ENCODE data around the gene POMC. TPM values are rescaled to one million over a fixed set of nuclear protein-coding genes. Genes with fewer than 3 reads are reported as not detected.

The POMC gene
- polyA plus RNA-seq, 1 donor from 2014 or later = not detected

DNA sequence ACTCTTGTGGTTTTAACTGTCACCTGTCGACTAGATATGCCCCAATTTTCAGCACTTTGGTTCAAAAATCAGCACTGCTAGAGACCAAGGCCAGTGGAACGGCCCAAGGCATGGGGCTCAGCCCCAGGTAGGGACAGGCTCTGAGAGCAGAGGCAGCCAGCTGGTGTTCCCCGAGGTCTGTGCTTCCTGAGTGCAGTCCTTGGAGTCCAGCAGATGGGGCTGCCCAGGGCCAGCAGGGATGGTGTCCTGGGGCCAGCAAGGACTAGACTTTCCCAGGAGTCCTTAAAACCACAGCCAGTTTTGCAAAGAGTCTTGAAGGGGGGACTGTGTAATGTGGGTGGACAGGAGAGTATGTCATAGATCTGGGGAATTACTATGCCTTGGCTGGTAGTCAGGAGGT lies 56.3 kb downstream of the POMC start:
- Histone ChIP-seq H3K36me3 (ENCODE audit: insufficient read depth, low read length) (no peaks in the 10 kb centered on the region), H3K9me2 (ENCODE audit: insufficient read depth, low read length) (no peaks in the 10 kb centered on the region), H3K27ac (ENCODE audit: low read length) (no peak overlapping the region), H3K27me3 (ENCODE audit: insufficient read depth, low read depth, low read length) (no peaks in the 10 kb centered on the region), H3K4me3 (ENCODE audit: low read length) (no peak overlapping the region), H3K4me2 (ENCODE audit: low read length) (no peak overlapping the region), H3K9me3 (ENCODE audit: low read length) (no peaks in the 10 kb centered on the region), H3F3A (ENCODE audit: insufficient read depth, low read length, poor library complexity, severe bottlenecking) (no peaks in the 10 kb centered on the region), H3K9ac (ENCODE audit: low read length) (no peak overlapping the region), H4K20me1 (ENCODE audit: insufficient read depth) (no peaks in the 10 kb centered on the region), H2AFZ (ENCODE audit: low read depth, low read length) (no peak overlapping the region), H3K79me2 (replicated peaks; ENCODE audit: insufficient read depth, low read length) (no peaks in the 10 kb centered on the region)
- no peak for TF ChIP-seq TAF1 (IDR thresholded peaks at IDR 0.05; ENCODE audit: low read depth)
- TF ChIP-seq, protein P1, sequence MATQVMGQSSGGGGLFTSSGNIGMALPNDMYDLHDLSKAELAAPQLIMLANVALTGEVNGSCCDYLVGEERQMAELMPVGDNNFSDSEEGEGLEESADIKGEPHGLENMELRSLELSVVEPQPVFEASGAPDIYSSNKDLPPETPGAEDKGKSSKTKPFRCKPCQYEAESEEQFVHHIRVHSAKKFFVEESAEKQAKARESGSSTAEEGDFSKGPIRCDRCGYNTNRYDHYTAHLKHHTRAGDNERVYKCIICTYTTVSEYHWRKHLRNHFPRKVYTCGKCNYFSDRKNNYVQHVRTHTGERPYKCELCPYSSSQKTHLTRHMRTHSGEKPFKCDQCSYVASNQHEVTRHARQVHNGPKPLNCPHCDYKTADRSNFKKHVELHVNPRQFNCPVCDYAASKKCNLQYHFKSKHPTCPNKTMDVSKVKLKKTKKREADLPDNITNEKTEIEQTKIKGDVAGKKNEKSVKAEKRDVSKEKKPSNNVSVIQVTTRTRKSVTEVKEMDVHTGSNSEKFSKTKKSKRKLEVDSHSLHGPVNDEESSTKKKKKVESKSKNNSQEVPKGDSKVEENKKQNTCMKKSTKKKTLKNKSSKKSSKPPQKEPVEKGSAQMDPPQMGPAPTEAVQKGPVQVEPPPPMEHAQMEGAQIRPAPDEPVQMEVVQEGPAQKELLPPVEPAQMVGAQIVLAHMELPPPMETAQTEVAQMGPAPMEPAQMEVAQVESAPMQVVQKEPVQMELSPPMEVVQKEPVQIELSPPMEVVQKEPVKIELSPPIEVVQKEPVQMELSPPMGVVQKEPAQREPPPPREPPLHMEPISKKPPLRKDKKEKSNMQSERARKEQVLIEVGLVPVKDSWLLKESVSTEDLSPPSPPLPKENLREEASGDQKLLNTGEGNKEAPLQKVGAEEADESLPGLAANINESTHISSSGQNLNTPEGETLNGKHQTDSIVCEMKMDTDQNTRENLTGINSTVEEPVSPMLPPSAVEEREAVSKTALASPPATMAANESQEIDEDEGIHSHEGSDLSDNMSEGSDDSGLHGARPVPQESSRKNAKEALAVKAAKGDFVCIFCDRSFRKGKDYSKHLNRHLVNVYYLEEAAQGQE (IDR thresholded peaks at IDR 0.05; ENCODE audit: borderline replicate concordance) = no peak
- TF ChIP-seq EP300 (conservative IDR thresholded peaks at IDR 0.05; ENCODE audit: poor library complexity, severe bottlenecking) = no peak
- TF ChIP-seq SMC3 (conservative IDR thresholded peaks at IDR 0.05; ENCODE audit: poor library complexity) = no peak
- no peak for TF ChIP-seq CTCF (IDR thresholded peaks at IDR 0.05; ENCODE audit: poor library complexity, severe bottlenecking)
- no peak for TF ChIP-seq RAD21 (conservative IDR thresholded peaks at IDR 0.05)
- TF ChIP-seq POLR2AphosphoS5 (IDR thresholded peaks at IDR 0.05) = no peak
- no peak for TF ChIP-seq EZH2 (IDR thresholded peaks at IDR 0.05; ENCODE audit: borderline replicate concordance, insufficient read depth, low read length, poor library complexity, severe bottlenecking)
- no peak for TF ChIP-seq MXI1 (conservative IDR thresholded peaks at IDR 0.05; ENCODE audit: poor library complexity, severe bottlenecking)

Other genes with a start within 250 kb of the POMC start
- 28.8 and 33.2 TPM in 2 replicates for gene ADCY3, start 248.3 kb downstream of the POMC start, polyA plus RNA-seq
- 22.4 and 24.0 TPM in 2 replicates for gene DNAJC27, start 196.6 kb downstream of the POMC start, polyA plus RNA-seq
- 29.3 and 30.6 TPM in 2 replicates for gene EFR3B, start 126.5 kb downstream of the POMC start, polyA plus RNA-seq
- gene DNMT3A, start 173.3 kb upstream of the POMC start, polyA plus RNA-seq = 33.0 and 38.5 TPM in 2 replicates

Data from neural cell (in vitro differentiated cells).